ENCODE measurements around the gene NDUFS2. TPM values are rescaled to one million over a fixed set of nuclear protein-coding genes. Genes with fewer than 3 reads are reported as not detected.

NDUFS2 gene
- total RNA-seq, 2 donors from 2014 or later, result 115 to 126 TPM

DNA sequence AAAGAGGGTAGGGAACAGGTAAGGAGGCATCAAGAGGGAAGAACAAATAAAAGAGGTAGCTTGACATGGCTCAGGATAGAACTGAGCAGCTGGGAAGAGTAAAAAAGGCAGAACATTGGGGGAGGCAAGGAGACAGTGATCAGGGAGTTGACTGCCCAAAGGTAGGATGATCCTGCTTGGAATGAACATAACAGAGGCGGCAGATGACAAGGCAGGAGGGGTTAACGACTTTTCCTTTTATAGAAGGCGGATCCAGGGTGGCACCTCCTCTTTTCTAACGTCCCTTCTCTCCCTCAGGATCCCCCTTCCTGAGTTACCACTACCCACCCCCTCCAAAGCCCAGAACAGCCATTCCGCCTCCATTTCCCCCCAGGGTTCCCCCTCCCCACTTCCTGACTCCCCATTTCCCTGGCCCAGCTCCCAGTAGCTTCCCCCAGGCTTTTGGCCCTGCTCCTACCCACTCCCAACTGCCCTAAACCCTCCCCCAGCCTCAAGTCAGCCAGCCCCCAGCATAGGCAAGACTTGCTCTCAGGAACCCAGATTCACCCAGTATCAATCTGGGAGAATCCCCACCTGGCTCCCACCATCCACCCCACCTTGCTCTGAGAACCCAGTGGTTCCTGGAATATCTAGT, 2.5 kb upstream of the NDUFS2 start:
- ATAC-seq (no peak), DNase-seq (ENCODE audit: low spot score in 2 of 2) (no peak)
- Mint-ChIP-seq H3K36me3 (peaks cover 22% of the 10 kb centered on the region in 2 donors), H3K27ac (peak overlapping the region; percentile 95 to 97), H3K9me3 (no peaks in the 10 kb centered on the region)

DNA sequence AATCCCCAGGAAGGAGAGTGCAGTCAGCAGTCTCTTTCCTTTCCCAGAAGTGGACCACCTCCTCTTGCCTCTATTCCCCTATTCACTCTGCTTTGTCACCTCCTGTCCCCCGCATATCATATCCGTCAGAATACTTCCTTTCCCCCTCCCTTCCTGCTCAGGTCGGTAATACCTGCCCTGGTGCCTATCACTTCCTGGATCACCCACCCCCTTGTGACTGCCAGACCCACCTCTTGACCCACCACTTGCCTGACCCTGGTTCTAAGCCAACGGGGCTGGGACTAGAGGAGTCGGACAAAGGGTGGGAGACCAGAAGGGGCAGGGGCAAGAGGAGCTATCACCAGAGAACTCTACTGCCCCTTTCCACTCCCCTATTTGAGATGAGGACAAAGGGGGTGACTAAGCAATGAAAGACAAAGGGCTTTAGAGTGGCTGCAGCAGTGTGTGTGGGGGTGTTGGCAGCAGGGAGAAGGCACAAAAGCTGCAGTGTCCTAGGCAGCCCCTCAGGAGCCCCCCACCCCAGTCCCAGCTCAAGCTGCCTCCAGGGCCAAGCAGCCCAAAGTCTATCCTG, 1.7 kb upstream of the NDUFS2 start:
- ATAC-seq (no peak), DNase-seq (ENCODE audit: low spot score in 2 of 2) (no peak)
- Mint-ChIP-seq H3K27ac (peak overlapping the region; percentile 95 to 97), H3K36me3 (peaks cover 23% of the 10 kb centered on the region in 2 donors), H3K9me3 (no peaks in the 10 kb centered on the region)

DNA sequence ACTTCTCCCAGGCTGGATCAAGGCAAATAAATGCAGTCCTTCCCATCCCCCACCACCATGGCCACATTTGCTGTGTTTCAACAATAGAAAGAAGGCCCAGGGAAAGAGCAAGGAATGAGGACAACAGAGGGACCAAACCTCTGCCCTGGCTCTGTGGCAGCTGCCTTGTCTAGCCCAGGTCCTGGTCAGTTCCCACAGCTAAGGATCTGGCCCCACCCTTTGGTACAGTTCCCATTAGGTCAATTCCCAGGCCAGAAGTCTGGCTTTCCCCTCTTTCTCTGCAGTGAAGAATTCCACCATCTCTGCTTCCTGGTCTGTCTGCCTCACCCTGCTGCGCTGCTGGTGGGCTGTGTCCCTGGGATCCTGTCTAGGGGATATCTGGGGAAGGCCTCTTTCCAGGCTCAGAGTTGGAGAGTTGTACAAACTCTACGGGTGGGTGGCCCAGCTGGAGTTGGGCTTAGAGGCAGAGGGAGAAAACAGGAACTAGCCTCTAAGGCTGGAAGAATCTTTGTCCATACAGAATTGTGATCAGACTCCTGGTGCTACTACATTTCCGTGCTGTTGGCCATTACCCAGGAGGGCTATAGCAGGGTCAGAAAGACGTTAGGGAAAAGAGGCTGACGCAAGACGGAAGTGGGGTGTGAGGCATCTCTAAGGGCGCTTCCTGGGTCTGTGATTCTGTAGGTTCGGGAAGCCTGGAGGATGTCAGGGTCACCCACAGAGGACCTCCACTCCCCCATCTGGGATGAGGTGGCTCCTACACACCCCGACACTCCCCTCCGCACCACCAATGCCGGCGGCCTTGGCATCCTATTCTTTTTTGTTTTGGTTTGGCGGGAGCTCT, 953 bp upstream of the NDUFS2 start:
- Mint-ChIP-seq H3K9me3 (no peaks in the 10 kb centered on the region), H3K27ac (peak overlapping the region; percentile 95 to 97), H3K36me3 (peaks cover 23 to 28% of the 10 kb centered on the region in 2 donors)
- ATAC-seq (peak in 1 of 2 donors; percentile 1), DNase-seq (ENCODE audit: low spot score in 2 of 2) (no peak)

DNA sequence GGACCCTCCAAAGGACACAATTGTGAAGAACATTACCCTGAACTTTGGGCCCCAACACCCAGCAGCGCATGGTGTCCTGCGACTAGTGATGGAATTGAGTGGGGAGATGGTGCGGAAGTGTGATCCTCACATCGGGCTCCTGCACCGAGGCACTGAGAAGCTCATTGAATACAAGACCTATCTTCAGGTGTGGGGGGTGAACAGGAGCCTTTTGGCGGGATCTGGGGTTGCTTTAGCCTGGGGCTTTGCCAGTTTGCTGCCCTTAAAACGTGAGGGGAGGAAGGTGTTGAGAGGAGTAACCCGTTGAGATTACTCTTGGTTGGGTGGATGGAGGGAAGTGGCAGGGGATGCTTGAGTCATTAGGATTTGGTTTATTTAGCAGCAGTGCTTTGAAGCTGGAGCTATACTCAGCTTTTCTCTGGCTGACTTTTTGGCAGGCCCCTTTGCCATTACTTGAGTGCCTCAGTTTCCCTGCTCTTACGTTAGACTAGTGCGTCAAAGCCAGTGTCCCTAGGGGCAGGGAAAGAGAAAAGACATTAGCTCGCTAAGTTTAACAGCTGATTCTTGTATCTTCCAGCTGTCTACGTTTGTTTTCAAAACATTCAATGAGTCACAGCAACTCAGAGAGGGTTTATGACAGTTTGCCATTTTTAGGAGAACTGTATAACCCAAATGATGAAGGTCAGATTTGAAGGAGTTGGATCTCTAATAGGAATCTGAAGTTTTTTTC, 4.4 kb downstream of the NDUFS2 start:
- H3K27ac Mint-ChIP-seq, result peak overlapping the region; percentile 76 to 86
- H3K9me3 Mint-ChIP-seq, result no peaks in the 10 kb centered on the region
- H3K36me3 Mint-ChIP-seq, result peaks cover 38 to 43% of the 10 kb centered on the region in 2 donors
- ATAC-seq (no peak), DNase-seq (ENCODE audit: low spot score in 2 of 2) (no peak)

DNA sequence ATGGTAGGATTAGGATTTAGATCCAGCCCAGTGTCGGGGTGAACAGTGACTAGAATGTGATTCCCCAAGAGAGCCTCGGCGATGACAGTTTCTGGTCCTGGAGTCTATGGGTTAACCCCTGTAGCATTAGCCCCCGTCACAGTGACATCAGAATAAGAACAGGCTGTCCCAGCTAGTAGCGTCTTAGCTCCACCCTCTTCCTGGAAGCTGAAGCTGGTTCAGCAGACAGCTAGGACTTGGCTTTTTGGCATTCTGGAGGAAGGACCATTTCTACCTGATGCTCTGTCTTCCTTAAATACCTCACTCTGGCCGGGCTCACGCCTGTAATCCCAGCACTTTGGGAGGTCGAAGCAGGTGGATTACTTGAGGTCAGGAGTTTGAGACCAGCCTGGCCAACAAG, 5.0 kb downstream of the NDUFS2 start:
- H3K9me3 Mint-ChIP-seq, result no peaks in the 10 kb centered on the region
- H3K27ac Mint-ChIP-seq, result peak overlapping the region in 1 of 2 donors; percentile 60
- DNase-seq (ENCODE audit: low spot score in 2 of 2) (no peak), ATAC-seq (no peak)
- peaks cover 41 to 42% of the 10 kb centered on the region in 2 donors for H3K36me3 Mint-ChIP-seq

DNA sequence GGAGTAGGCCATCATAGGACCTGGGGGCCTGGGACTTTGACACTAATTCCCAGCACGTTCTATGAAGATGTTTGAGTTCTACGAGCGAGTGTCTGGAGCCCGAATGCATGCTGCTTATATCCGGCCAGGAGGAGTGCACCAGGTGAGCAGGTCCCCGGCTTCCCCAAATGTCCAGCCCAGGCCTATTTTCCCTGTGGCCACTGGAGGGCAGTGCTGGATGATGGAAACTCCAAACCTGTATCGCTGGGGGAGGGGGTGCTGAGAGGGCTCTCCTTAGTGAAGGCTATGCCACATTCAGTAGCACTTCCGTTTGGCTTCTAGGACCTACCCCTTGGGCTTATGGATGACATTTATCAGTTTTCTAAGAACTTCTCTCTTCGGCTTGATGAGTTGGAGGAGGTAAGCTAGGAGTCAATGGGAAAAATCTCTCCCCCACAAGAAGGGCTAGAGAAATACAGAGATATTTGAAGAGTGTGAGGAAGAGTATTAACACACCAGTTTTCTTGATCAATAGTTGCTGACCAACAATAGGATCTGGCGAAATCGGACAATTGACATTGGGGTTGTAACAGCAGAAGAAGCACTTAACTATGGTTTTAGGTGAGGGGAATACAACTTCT, 7.7 kb downstream of the NDUFS2 start:
- peak overlapping the region; percentile 20 to 31 for H3K27ac Mint-ChIP-seq
- DNase-seq (ENCODE audit: low spot score in 2 of 2), result peak in 1 of 2 donors; percentile 74
- peaks cover 37 to 39% of the 10 kb centered on the region in 2 donors for H3K36me3 Mint-ChIP-seq

DNA sequence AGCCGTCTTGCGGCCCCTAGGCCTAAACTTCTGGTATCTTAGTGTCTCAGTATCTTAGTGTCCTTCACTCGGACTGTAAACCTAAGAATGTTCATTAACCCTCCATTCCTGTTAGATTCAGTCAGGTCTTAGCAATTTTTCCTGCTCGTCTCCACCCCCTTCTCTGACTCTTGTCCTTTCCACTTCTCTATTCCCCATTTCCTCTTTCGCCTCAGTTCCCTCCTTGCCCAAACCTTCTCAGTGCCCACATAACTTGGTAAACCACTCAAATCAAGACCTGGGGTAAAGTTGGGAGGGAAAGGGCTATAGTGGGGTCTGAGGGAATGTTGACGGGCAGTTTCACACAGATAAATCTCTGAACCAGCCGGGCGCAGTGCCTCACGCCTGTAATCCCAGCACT, 12.2 kb downstream of the NDUFS2 start:
- DNase-seq (ENCODE audit: low spot score in 2 of 2), result no peak
- no peak for ATAC-seq
- no peaks in the 10 kb centered on the region for H3K9me3 Mint-ChIP-seq
- H3K27ac Mint-ChIP-seq, result peak overlapping the region in 1 of 2 donors; percentile 63
- peaks cover 26 to 34% of the 10 kb centered on the region in 2 donors for H3K36me3 Mint-ChIP-seq

More for the DNA sequence above, 7.7 kb downstream of the NDUFS2 start:
- no peaks in the 10 kb centered on the region for H3K9me3 Mint-ChIP-seq
- ATAC-seq, result peak; percentile 90 to 95

DNA sequence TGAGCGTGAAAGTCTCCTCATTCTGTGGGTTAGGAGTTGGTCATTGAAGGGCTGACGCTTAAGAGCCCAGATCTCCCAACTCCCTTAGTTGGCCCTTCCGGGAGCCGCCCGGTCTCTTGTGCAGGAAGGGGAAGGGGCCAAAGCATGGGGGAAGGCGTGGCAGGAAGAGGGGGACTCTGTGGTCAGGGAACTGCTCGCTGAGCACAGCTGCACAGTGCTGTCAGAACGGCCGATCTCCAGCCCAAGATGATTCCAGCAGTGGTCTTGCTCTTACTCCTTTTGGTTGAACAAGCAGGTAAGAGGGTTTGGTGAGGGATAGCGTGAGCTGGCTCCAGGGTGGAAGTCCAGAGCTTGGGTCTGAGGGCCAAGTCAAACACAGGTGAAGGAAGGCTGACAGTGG, 12.9 kb downstream of the NDUFS2 start, which contains the start of gene FCER1G:
Gene FCER1G, plus strand, starts transcription at position 220 of the 400 bp plus-strand sequence. Its CDS starts 27 bp downstream, at position 247.
- Mint-ChIP-seq H3K9me3 (no peaks in the 10 kb centered on the region), H3K36me3 (peaks cover 20 to 27% of the 10 kb centered on the region in 2 donors), H3K27ac (peak within 1 kb of the TSS; percentile 73 to 84)
- DNase-seq (ENCODE audit: low spot score in 2 of 2) (no peak), ATAC-seq (no peak)

DNA sequence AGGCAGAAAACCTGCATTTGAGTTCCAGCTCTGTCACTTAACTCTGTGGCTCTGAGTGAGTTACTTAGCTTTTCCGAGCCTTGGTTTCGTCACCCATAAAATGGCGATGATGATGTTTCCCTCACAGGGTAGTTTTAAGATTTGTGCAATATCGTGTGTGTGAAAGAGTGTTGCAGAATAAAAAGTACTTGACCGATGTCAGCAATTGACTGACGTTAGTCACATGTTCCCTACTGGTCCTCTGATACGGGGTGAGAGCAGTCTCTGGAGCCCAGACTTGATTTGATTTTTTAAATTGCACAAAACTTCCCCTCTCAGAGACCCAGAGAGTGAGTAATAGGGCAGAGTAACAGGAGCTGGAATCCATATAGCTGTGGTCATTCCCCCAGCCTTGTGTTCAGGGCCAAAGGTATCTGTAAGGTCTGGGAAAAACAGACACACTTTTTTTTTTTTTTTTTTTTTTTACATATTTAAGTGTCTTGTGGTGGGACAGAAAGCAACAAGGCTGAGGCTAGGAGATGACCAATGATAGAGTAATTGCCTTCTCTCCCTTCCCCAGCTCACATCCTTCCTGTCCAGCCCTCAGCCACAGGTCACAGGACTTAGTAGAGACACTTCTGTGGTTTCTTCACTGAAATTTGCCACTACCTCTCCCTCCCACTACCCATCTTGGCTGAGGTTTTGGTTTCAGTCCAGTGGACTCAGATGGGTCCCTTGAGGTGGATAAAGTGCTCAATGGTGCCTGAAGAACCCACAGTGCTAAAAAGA, 15.0 kb downstream of the NDUFS2 start:
- Mint-ChIP-seq H3K9me3 (no peaks in the 10 kb centered on the region), H3K36me3 (peaks cover 16 to 19% of the 10 kb centered on the region in 2 donors), H3K27ac (peak overlapping the region; percentile 32 to 84)
- DNase-seq (ENCODE audit: low spot score in 2 of 2) (peak in 1 of 2 donors; percentile 72), ATAC-seq (peak; percentile 37 to 89)

DNA sequence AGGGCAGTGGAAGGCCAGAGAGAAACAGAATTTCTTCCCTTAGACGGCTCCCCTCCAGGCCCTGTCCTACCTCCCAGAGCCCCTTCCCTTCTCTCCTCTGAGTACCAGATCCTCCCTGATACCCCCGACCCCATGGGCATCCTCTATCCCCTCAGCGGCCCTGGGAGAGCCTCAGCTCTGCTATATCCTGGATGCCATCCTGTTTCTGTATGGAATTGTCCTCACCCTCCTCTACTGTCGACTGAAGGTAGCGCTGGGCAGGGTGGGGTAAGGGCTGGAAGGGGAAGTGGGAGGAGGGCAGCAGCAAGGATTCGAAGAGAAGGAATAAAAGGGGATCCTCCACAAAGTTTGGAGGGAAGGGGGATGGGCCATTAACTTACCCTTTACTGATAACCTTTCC, 15.7 kb downstream of the NDUFS2 start:
- no peak for DNase-seq (ENCODE audit: low spot score in 2 of 2)
- ATAC-seq, result no peak
- H3K27ac Mint-ChIP-seq, result peak overlapping the region; percentile 32 to 84
- H3K36me3 Mint-ChIP-seq, result peaks cover 16 to 19% of the 10 kb centered on the region in 2 donors
- no peaks in the 10 kb centered on the region for H3K9me3 Mint-ChIP-seq

DNA sequence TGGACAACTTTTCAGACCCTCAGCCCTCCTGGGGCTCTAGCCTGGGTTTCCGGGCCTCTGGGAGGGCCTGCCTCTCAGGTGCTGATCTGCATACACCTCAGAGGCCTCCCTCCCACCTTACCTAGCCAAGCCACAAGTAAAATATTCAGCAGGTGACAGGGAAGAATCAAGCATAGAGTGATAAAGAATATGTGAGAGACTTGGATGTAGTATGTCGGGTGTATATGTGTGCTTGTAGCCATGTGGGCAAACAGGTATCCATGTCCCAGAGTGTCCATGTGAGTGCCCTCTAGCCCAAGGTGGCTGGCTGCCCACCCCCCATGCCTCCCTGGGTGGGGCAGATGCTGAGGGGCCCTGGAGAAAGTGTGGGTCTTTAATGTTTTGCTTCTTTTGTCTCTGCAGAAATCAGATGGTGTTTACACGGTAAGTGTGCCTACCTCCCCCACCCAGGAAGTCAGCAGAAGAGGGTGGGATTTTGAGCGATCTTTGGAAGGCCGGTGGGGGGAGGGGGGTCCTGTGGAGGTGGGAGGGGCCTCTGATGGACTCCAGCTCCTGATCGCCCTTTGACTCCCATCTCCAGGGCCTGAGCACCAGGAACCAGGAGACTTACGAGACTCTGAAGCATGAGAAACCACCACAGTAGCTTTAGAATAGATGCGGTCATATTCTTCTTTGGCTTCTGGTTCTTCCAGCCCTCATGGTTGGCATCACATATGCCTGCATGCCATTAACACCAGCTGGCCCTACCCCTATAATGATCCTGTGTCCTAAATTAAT, 16.3 kb downstream of the NDUFS2 start:
- peaks cover 11 to 12% of the 10 kb centered on the region in 2 donors for H3K36me3 Mint-ChIP-seq
- DNase-seq (ENCODE audit: low spot score in 2 of 2) (no peak), ATAC-seq (no peak)
- H3K9me3 Mint-ChIP-seq, result no peaks in the 10 kb centered on the region
- peak overlapping the region; percentile 66 to 84 for H3K27ac Mint-ChIP-seq

DNA sequence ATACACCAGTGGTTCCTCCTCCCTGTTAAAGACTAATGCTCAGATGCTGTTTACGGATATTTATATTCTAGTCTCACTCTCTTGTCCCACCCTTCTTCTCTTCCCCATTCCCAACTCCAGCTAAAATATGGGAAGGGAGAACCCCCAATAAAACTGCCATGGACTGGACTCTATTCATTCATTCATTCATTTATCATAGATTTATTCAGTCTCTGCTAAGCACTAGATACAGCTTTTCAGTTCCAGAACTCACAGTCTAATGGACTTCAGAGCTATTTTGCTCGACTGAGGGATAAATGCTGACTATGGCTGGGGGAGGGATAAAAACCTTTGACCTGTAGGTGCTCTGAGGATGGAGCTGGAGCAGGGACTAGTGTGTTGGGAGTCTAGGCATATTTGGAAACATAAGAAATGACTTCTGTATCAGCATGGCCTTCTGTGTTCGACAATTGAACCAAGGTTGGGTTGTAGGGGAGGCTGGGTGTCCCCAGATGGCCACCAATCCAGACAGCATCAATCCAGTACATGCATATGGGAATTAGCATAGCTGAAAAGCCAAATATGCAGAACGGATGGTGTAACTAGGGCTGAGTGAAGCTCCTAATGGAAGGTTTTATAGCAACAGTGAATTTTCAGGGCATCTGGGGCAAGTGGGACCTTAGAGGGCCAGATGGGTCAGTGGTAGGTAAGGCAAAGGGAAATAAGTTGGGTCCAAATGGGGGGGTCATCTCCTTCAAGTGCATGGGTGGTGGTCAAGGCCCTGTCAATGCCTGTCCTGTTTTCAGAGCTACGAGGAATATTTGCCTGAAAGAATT, 17.1 kb downstream of the NDUFS2 start:
- Mint-ChIP-seq H3K36me3 (peaks cover 4% of the 10 kb centered on the region in 2 donors), H3K27ac (peak overlapping the region in 1 of 2 donors; percentile 84), H3K9me3 (no peaks in the 10 kb centered on the region)
- ATAC-seq (no peak), DNase-seq (ENCODE audit: low spot score in 2 of 2) (no peak)

DNA sequence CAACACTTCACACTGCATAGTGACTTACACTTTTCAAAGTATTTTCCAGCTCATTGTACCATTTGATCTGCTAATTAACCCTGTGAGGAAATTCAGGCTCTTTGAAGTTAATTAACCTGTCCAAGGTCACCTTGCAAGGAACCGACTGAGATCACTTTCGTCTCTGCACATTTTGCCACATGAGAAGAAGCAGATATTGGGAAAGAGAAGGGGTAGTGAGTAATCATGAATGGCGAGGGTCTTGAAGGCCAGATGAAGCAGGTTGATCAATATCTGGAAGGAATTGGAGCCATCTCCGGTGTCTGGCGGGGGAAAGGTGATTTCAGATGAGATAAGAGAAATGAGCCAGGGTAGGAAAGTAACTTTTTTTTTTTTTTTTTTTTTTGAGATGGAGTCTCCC, 17.8 kb downstream of the NDUFS2 start:
- DNase-seq (ENCODE audit: low spot score in 2 of 2), result no peak
- no peaks in the 10 kb centered on the region for H3K9me3 Mint-ChIP-seq
- no peak for ATAC-seq
- no peaks in the 10 kb centered on the region for H3K36me3 Mint-ChIP-seq
- H3K27ac Mint-ChIP-seq, result no peak overlapping the region

Measured in activated naive CD4-positive, alpha-beta T cell treated with anti-CD3 and anti-CD28 coated beads, Interleukin-2, amount 50 U/mL, for 72 hours (primary cell).